ENCODE measurements around the gene CAP2.

GRCh38 chr6:17504005-17504404 is 110.6 kb downstream of the CAP2 start:
- TF ChIP-seq POLR2AphosphoS5 (IDR thresholded peaks at IDR 0.05; ENCODE audit: low read depth, low read length), result no peak
- TF ChIP-seq SIN3A (IDR thresholded peaks at IDR 0.05; ENCODE audit: borderline replicate concordance, insufficient read depth, low read length), result no peak
